Measurements from ENCODE around the gene COPS8. TPM values are rescaled to one million over a fixed set of nuclear protein-coding genes. Genes with fewer than 3 reads are reported as not detected.

Gene COPS8
- total RNA-seq, 1 donor from 2014 or later: 59.3 TPM

- no peak overlapping the region for H3K4me3 Mint-ChIP-seq
- no peaks in the 10 kb centered on the region for H3K27me3 Mint-ChIP-seq
- H3K9me3 Mint-ChIP-seq: no peaks in the 10 kb centered on the region
- DNase-seq (ENCODE audit: extremely low spot score, unreplicated experiment): no peak
- H3K36me3 Mint-ChIP-seq: peaks cover 57% of the 10 kb centered on the region
- TF ChIP-seq CTCF (conservative IDR thresholded peaks at IDR 0.05): no peak
- H3K4me1 Mint-ChIP-seq (ENCODE audit: unreplicated experiment): peaks cover 20% of the 10 kb centered on the region
- H3K27ac Mint-ChIP-seq: no peak overlapping the region
Observed at GRCh38 chr2:237096911-237097310, 11.2 kb downstream of the COPS8 start.

- no peak for TF ChIP-seq CTCF (conservative IDR thresholded peaks at IDR 0.05)
- Mint-ChIP-seq H3K4me3 (no peak overlapping the region), H3K4me1 (ENCODE audit: unreplicated experiment) (peaks cover 16% of the 10 kb centered on the region), H3K27me3 (no peaks in the 10 kb centered on the region), H3K27ac (no peak overlapping the region), H3K36me3 (peaks cover 57% of the 10 kb centered on the region), H3K9me3 (no peaks in the 10 kb centered on the region)
- no peak for DNase-seq (ENCODE audit: extremely low spot score, unreplicated experiment)
Observed at GRCh38 chr2:237097326-237097910, 11.7 kb downstream of the COPS8 start.

GRCh38 chr2:237097911-237098702 is 12.4 kb downstream of the COPS8 start:
- H3K9me3 Mint-ChIP-seq: no peaks in the 10 kb centered on the region
- DNase-seq (ENCODE audit: extremely low spot score, unreplicated experiment): no peak
- no peak for TF ChIP-seq CTCF (conservative IDR thresholded peaks at IDR 0.05)
- H3K36me3 Mint-ChIP-seq: peaks cover 62% of the 10 kb centered on the region
- no peaks in the 10 kb centered on the region for H3K27me3 Mint-ChIP-seq
- peaks cover 9% of the 10 kb centered on the region for H3K4me1 Mint-ChIP-seq (ENCODE audit: unreplicated experiment)
- H3K27ac Mint-ChIP-seq: no peak overlapping the region
- no peak overlapping the region for H3K4me3 Mint-ChIP-seq

GRCh38 chr2:237099804-237100203 is 14.1 kb downstream of the COPS8 start:
- no peaks in the 10 kb centered on the region for H3K27me3 Mint-ChIP-seq
- H3K36me3 Mint-ChIP-seq: peaks cover 51% of the 10 kb centered on the region

More at GRCh38 chr2:237099804-237100203, 14.1 kb downstream of the COPS8 start:
- no peak overlapping the region for H3K4me3 Mint-ChIP-seq
- no peaks in the 10 kb centered on the region for H3K4me1 Mint-ChIP-seq (ENCODE audit: unreplicated experiment)
- H3K9me3 Mint-ChIP-seq: no peaks in the 10 kb centered on the region
- DNase-seq (ENCODE audit: extremely low spot score, unreplicated experiment): no peak
- no peak overlapping the region for H3K27ac Mint-ChIP-seq
- TF ChIP-seq CTCF (conservative IDR thresholded peaks at IDR 0.05): no peak

All from type B pancreatic cell (in vitro differentiated cells).